Right lobe of liver (tissue), 6 donors: ENCODE data around the gene MATK. TPM values are rescaled to one million over a fixed set of nuclear protein-coding genes. Genes with fewer than 3 reads are reported as not detected.

Experiments used
- ATAC-seq, 4 donors: fragments of 200-7000 bp; cut with Tn5 transposase; one replicate each; pipeline ENCODE4 v1.9.1; 2020; ENCODE audit warnings: mild to moderate bottlenecking in 4 of 4, moderate library complexity in 4 of 4
- DNase-seq, 3 donors: peaks; one replicate each; pipeline ENCODE4 v3.0.0-alpha.2; 2020
- H3K27ac ChIP-seq, 3 donors: fragments of 200-600 bp; one replicate each; pipeline ENCODE4 v1.8.0; 2022
- H3K27me3 ChIP-seq, 2 donors: fragments of 200-600 bp; one replicate each; pipeline ENCODE4 v1.8.0; 2022
- H3K36me3 ChIP-seq, 4 donors: fragments of 200-600 bp; sonication (generic) in 1 of 4; one replicate each; pipeline versions ENCODE4 v1.5.1 to v1.8.0; 2017 to 2022; ENCODE audit warnings: control low read depth in 1 of 4
- H3K4me1 ChIP-seq, 4 donors: fragments of 200-600 bp; sonication (generic) in 1 of 4; one replicate each; pipeline versions ENCODE4 v1.5.1 to v1.8.0; 2017 to 2022; ENCODE audit warnings: control low read depth in 1 of 4
- H3K4me3 ChIP-seq, 3 donors: fragments of 200-600 bp; one replicate each; pipeline ENCODE4 v1.8.0; 2022
- H3K9me3 ChIP-seq, 4 donors: fragments of 200-600 bp; sonication (generic) in 1 of 4; one replicate each; pipeline versions ENCODE4 v1.5.1 to v1.8.0; 2017 to 2022; ENCODE audit warnings: control low read depth in 1 of 4
- CTCF ChIP-seq, 4 donors: fragments of 200-600 bp in 3 of 4; fragments of 450-650 bp in 1 of 4; IDR thresholded peaks; one replicate each; pipeline versions ENCODE4 v1.5.1 to v1.8.0; 2016 to 2022; ENCODE audit warnings: antibody characterized with exemption in 4 of 4, mild to moderate bottlenecking in 2 of 4
- POLR2A ChIP-seq: fragments of 450-650 bp; IDR thresholded peaks from one replicate; pipeline ENCODE4 v1.6.1; 2017; ENCODE audit warnings: antibody characterized with exemption, mild to moderate bottlenecking
- WGBS: methylation state at CpG from one replicate; pipeline ENCODE4 v1.1.6; 2018; ENCODE audit warnings: low coverage, low lambda C conversion rate; ENCODE audit not compliant: insufficient coverage; ENCODE audit errors: missing lambda C conversion rate; 5-methylcytosine and 5-hydroxymethylcytosine counted together
- intact Hi-C, 2 donors: fragments of 100-400 bp; cut with DNase I; formaldehyde crosslinking; loops; one replicate each; pipeline versions ENCODE4 v1.11.2 to v1.14.1; 2022
- long read RNA-seq: library from polyadenylated mRNA; unstranded; transcript quantifications from one replicate; pipeline ENCODE4 v2.0.0, GENCODE V29; 2019
- total RNA-seq, 6 experiments: library from RNA; depleted of rRNA in 2 of 6; stranded (reverse); fragments of >200 nt in 2 of 6; fragmentation: NEBNext Ultra II Directional in 3 of 6; extraction: Animal tissue kit (Norgen Biotek cat#: 25700) in 3 of 6; gene quantifications; one replicate each; pipeline versions ENCODE4 v1.1.0 to v1.2.4, GENCODE V29; 2016 to 2023
- donor health status: DM: no; HTN: yes; CAD: no.
- donor health status: DM: no; HTN: no; CAD: no.
- donor health status: DM: no; HTN: no; CAD: no.
- donor health status: DM: no; HTN: yes; CAD: no.
- donor health status: DM: no; HTN: yes; CAD: no.

The MATK gene
- 1 to 10 TPM in 3 of 6 experiments, under 1 TPM in 3; 0.49 to 2.5 (median 0.90) TPM for total RNA-seq
- long read RNA-seq = 0 reads

GRCh38 chr19:3785938-3786824, at the start of gene MATK:
MATK (minus strand) TSS chr19:3786381; CDS start chr19:3785135, 1,246 bp downstream.
- DNase-seq (no peak), ATAC-seq (peak in 1 of 4 donors; percentile 22)
- WGBS = 15% methylated on average over 9 of the region's 101 CpGs
- intact Hi-C loops = loop anchor here in 1 of 2 donors (10.0 kb wide), 1 partner anchor 429 kb away; no protein-coding TSS in a partner anchor
- Histone ChIP-seq H3K36me3 (no peaks in the 10 kb centered on the region), H3K27ac (no peak within 1 kb of the TSS), H3K9me3 (peaks cover 0 to 10% (median 0%) of the 10 kb centered on the region in 4 donors), H3K4me3 (peak within 1 kb of the TSS; percentile 14 to 39 (median 26)), H3K27me3 (no peaks in the 10 kb centered on the region), H3K4me1 (no peaks in the 10 kb centered on the region)
- TF ChIP-seq CTCF (IDR thresholded peaks at IDR 0.05) = no peak
- TF ChIP-seq POLR2A = no peak

GRCh38 chr19:3835055-3835435, 48.9 kb upstream of the MATK start:
- WGBS = 52% methylated on average over 3 of the region's 9 CpGs
- H3K9me3 ChIP-seq = no peaks in the 10 kb centered on the region
- DNase-seq (no peak), ATAC-seq (no peak)
- no peaks in the 10 kb centered on the region for H3K36me3 ChIP-seq
- intact Hi-C loops = no loop called here
- TF ChIP-seq POLR2A = no peak
- TF ChIP-seq CTCF (IDR thresholded peaks at IDR 0.05) = no peak
- no peak overlapping the region for H3K27ac ChIP-seq
- no peaks in the 10 kb centered on the region for H3K4me1 ChIP-seq
- no peaks in the 10 kb centered on the region for H3K27me3 ChIP-seq
- no peak overlapping the region for H3K4me3 ChIP-seq

- Histone ChIP-seq H3K27ac (no peak overlapping the region), H3K27me3 (no peaks in the 10 kb centered on the region), H3K4me1 (no peaks in the 10 kb centered on the region), H3K9me3 (no peaks in the 10 kb centered on the region), H3K4me3 (no peak overlapping the region), H3K36me3 (no peaks in the 10 kb centered on the region)
- 100% methylated on average over 2 of the region's 35 CpGs for WGBS
- ATAC-seq = no peak
- DNase-seq = no peak
- intact Hi-C loops = no loop called here
- TF ChIP-seq CTCF (IDR thresholded peaks at IDR 0.05) (no peak), POLR2A (no peak)
Observed at GRCh38 chr19:3834349-3835054, 48.3 kb upstream of the MATK start.

- no peaks in the 10 kb centered on the region for H3K27me3 ChIP-seq
- H3K4me1 ChIP-seq = no peaks in the 10 kb centered on the region
- ATAC-seq (no peak), DNase-seq (no peak)
- no peak for TF ChIP-seq POLR2A
- TF ChIP-seq CTCF (IDR thresholded peaks at IDR 0.05) = no peak
- H3K36me3 ChIP-seq = no peaks in the 10 kb centered on the region
- H3K4me3 ChIP-seq = no peak overlapping the region
- H3K9me3 ChIP-seq = no peaks in the 10 kb centered on the region
- no peak overlapping the region for H3K27ac ChIP-seq
- 21% methylated on average over 12 of the region's 34 CpGs for WGBS
- intact Hi-C loops = no loop called here
Observed at GRCh38 chr19:3833578-3834348, 47.6 kb upstream of the MATK start.
